OCI-LY3 (cell line): ENCODE measurements around the gene AVPR1A.
A peak's percentile ranks its signal among the peaks of the same experiment; 100 is the strongest.
"Not testable (repeated sequence)": the region's sequence is repeated elsewhere in the genome, so short reads cannot be mapped to it uniquely, and the experiment has no call there.

ENCODE experiments used
- H2AFZ ChIP-seq: fragments of 200-600, 300-600 bp; shearing (Covaris generic); 2 replicates; pipeline ENCODE4 v1.6.0; 2014; ENCODE audit warnings: antibody characterized with exemption, low read depth, low read length
- H3K27ac ChIP-seq: fragments of 200-600, 300-600 bp; sonication (generic); 2 replicates; pipeline ENCODE4 v1.5.1; 2014; ENCODE audit warnings: mild to moderate bottlenecking, low read length, moderate library complexity, mixed read lengths
- H3K27me3 ChIP-seq: fragments of 200-600, 300-600 bp; sonication (generic); 2 replicates; pipeline ENCODE4 v1.6.1; 2014; ENCODE audit warnings: low read depth, low read length, mixed read lengths
- H3K36me3 ChIP-seq: fragments of 200-600, 300-600 bp; sonication (generic); replicated peaks from 2 replicates; pipeline ENCODE3; 2014; ENCODE audit warnings: low read depth, low read length, mixed read lengths
- H3K4me1 ChIP-seq: fragments of 300-600, 200-600 bp; sonication (generic); 2 replicates; pipeline ENCODE4 v1.6.1; 2014; ENCODE audit warnings: low read length, mixed read lengths
- H3K4me2 ChIP-seq: fragments of 200-600, 300-600 bp; sonication (generic); 2 replicates; pipeline ENCODE4 v1.6.1; 2014; ENCODE audit warnings: low read length, mixed read lengths
- H3K4me3 ChIP-seq: fragments of 300-600, 200-600 bp; sonication (generic); 2 replicates; pipeline ENCODE4 v1.5.1; 2014; ENCODE audit warnings: antibody characterized with exemption, mild to moderate bottlenecking, low read length, moderate library complexity
- H3K79me2 ChIP-seq: fragments of 300-600, 200-600 bp; shearing (Covaris generic); 2 replicates; pipeline ENCODE4 v1.6.1; 2014; ENCODE audit warnings: mild to moderate bottlenecking, low read length, mixed read lengths
- H3K9ac ChIP-seq: fragments of 300-600, 200-600 bp; shearing (Covaris generic); 2 replicates; pipeline ENCODE4 v1.6.0; 2014; ENCODE audit warnings: mild to moderate bottlenecking, low read length, moderate library complexity
- H3K9me3 ChIP-seq: fragments of 200-600, 300-600 bp; shearing (Covaris generic); 2 replicates; pipeline ENCODE4 v1.6.1; 2014; ENCODE audit warnings: low read length, mixed read lengths; ENCODE audit not compliant: insufficient read depth
- H4K20me1 ChIP-seq: fragments of 200-600, 300-600 bp; sonication (generic); 2 replicates; pipeline ENCODE4 v1.6.1; 2016; ENCODE audit warnings: low read length, mixed read lengths; ENCODE audit not compliant: insufficient read depth
- CTCF ChIP-seq: fragments of 200-600, 300-600 bp; sonication (generic); IDR thresholded peaks from 2 replicates; pipeline ENCODE4 v1.5.1; 2014; ENCODE audit warnings: antibody characterized with exemption, low read length, low read depth
- EZH2phosphoT487 ChIP-seq: fragments of 200-600 bp; shearing (Covaris generic); IDR thresholded peaks from 2 replicates; pipeline ENCODE4 v1.6.1; 2018; ENCODE audit warnings: antibody characterized with exemption, mixed run types, low read depth

The AVPR1A gene

GRCh38 chr12:63150713-63151622, at the start of gene AVPR1A:
Gene AVPR1A (minus strand): TSS chr12:63151201. CDS start chr12:63150836, 365 bp downstream.
- Histone ChIP-seq H3K4me3 (no peak within 1 kb of the TSS), H3K36me3 (no peaks in the 10 kb centered on the region), H3K27ac (no peak within 1 kb of the TSS), H3K4me1 (no peaks in the 10 kb centered on the region), H3K27me3 (no peaks in the 10 kb centered on the region), H3K9me3 (no peaks in the 10 kb centered on the region), H4K20me1 (no peaks in the 10 kb centered on the region), H2AFZ (peak within 1 kb of the TSS; percentile 51; the same call in 1 of the 2 replicates), H3K79me2 (no peaks in the 10 kb centered on the region), H3K9ac (no peak within 1 kb of the TSS), H3K4me2 (peak within 1 kb of the TSS; percentile 54)
- TF ChIP-seq CTCF (no peak), EZH2phosphoT487 (no peak)

GRCh38 chr12:63196168-63196567, 45.2 kb upstream of the AVPR1A start:
- Histone ChIP-seq H3K36me3 (no peaks in the 10 kb centered on the region), H3K4me2 (no peak overlapping the region)

GRCh38 chr12:63179224-63179623, 28.2 kb upstream of the AVPR1A start:
- no peak overlapping the region for H2AFZ ChIP-seq
- no peak overlapping the region for H3K9ac ChIP-seq
- TF ChIP-seq CTCF (no peak), EZH2phosphoT487 (no peak)
- no peak overlapping the region for H3K4me2 ChIP-seq
- H3K4me1 ChIP-seq, result no peaks in the 10 kb centered on the region
- H3K79me2 ChIP-seq, result no peaks in the 10 kb centered on the region
- 0 out of 2 replicates have a peak, but pooled peaks cover 5% of the 10 kb centered on the region for H3K9me3 ChIP-seq
- H4K20me1 ChIP-seq, result no peaks in the 10 kb centered on the region
- no peak overlapping the region for H3K27ac ChIP-seq
- no peak overlapping the region for H3K4me3 ChIP-seq
- no peaks in the 10 kb centered on the region for H3K36me3 ChIP-seq
- no peaks in the 10 kb centered on the region for H3K27me3 ChIP-seq

More at GRCh38 chr12:63196168-63196567, 45.2 kb upstream of the AVPR1A start:
- Histone ChIP-seq H4K20me1 (no peaks in the 10 kb centered on the region), H2AFZ (no peak overlapping the region), H3K4me1 (no peaks in the 10 kb centered on the region), H3K9ac (no peak overlapping the region), H3K27me3 (no peaks in the 10 kb centered on the region), H3K4me3 (no peak overlapping the region), H3K9me3 (no peaks in the 10 kb centered on the region), H3K79me2 (no peaks in the 10 kb centered on the region), H3K27ac (no peak overlapping the region)
- TF ChIP-seq CTCF, result no peak
- TF ChIP-seq EZH2phosphoT487, result no peak

GRCh38 chr12:63170321-63170720, 19.3 kb upstream of the AVPR1A start:
- no peak overlapping the region for H3K9ac ChIP-seq
- no peak overlapping the region for H3K4me2 ChIP-seq
- no peaks in the 10 kb centered on the region for H3K79me2 ChIP-seq
- no peak overlapping the region for H2AFZ ChIP-seq
- H3K4me3 ChIP-seq, result no peak overlapping the region
- no peaks in the 10 kb centered on the region for H3K36me3 ChIP-seq
- H3K4me1 ChIP-seq, result no peaks in the 10 kb centered on the region
- TF ChIP-seq CTCF, result no peak
- TF ChIP-seq EZH2phosphoT487, result no peak
- H4K20me1 ChIP-seq, result no peaks in the 10 kb centered on the region
- no peaks in the 10 kb centered on the region for H3K27me3 ChIP-seq
- H3K27ac ChIP-seq, result no peak overlapping the region
- no peaks in the 10 kb centered on the region for H3K9me3 ChIP-seq

GRCh38 chr12:63167741-63168140, 16.7 kb upstream of the AVPR1A start:
- not testable (repeated sequence) for H2AFZ ChIP-seq, H3K4me1 ChIP-seq

More at GRCh38 chr12:63167741-63168140, 16.7 kb upstream of the AVPR1A start:
- H3K4me3 ChIP-seq, H3K27me3 ChIP-seq, H4K20me1 ChIP-seq, H3K9ac ChIP-seq, H3K4me2 ChIP-seq, H3K27ac ChIP-seq, H3K79me2 ChIP-seq, H3K36me3 ChIP-seq, H3K9me3 ChIP-seq: not testable (repeated sequence)
